Ovary (tissue), 9 donors: ENCODE measurements around the gene CCDC97. TPM values are rescaled to one million over a fixed set of nuclear protein-coding genes. Genes with fewer than 3 reads are reported as not detected.
A peak's percentile ranks its signal among the peaks of the same experiment; 100 is the strongest.

ENCODE experiments used
- DNase-seq, 5 donors: peaks; one replicate each; pipeline ENCODE4 v3.0.0-alpha.2; 2019 to 2020
- H3K27ac ChIP-seq, 2 donors: fragments of 200-600 bp; one replicate each; pipeline versions ENCODE4 v1.5.1 to v1.8.0; 2019 to 2022
- H3K27me3 ChIP-seq: fragments of 200-600 bp; one replicate; pipeline ENCODE4 v1.8.0; 2022
- H3K36me3 ChIP-seq: fragments of 200-600 bp; sonication (generic); one replicate; pipeline ENCODE4 v1.5.1; 2019
- H3K4me1 ChIP-seq: one replicate; pipeline ENCODE4 v1.8.1; 2013; ENCODE audit warnings: mild to moderate bottlenecking, moderate library complexity; ENCODE audit not compliant: insufficient read depth
- H3K4me3 ChIP-seq: fragments of 200-600 bp; sonication (generic); one replicate; pipeline ENCODE4 v1.5.1; 2017
- H3K9me3 ChIP-seq, 2 donors: fragments of 200-600 bp in 1 of 2; sonication (generic) in 1 of 2; one replicate each; pipeline versions ENCODE4 v1.5.1 to v1.8.1; 2013 to 2019; ENCODE audit warnings: mild to moderate bottlenecking in 1 of 2, moderate library complexity in 1 of 2
- EP300 ChIP-seq: sonication (generic); formaldehyde crosslinking; IDR thresholded peaks from one replicate; pipeline ENCODE4 v1.6.1; 2017; ENCODE audit warnings: antibody characterized with exemption
- POLR2A ChIP-seq: fragments of 450-650 bp; IDR thresholded peaks from one replicate; pipeline ENCODE4 v1.6.1; 2017; ENCODE audit warnings: antibody characterized with exemption, mild to moderate bottlenecking, moderate library complexity
- WGBS, 3 donors: extraction: QIAGEN DNeasy Blood & Tissue Kit in 1 of 3; methylation state at CpG; one replicate each; pipeline versions ENCODE4 v1.1.5 to v1.1.7; 2013 to 2017; 5-methylcytosine and 5-hydroxymethylcytosine counted together
- intact Hi-C, 4 donors: fragments of 100-400 bp; cut with DNase I; formaldehyde crosslinking; loops; one replicate each; pipeline versions ENCODE4 v1.11.0 to v1.15.1; 2022 to 2023
- polyA plus RNA-seq, 2 donors: library from polyadenylated mRNA; stranded (reverse); fragments of 200-250 nt in 1 of 2; fragments of 350-450 nt in 1 of 2; fragmentation: Illumina TruSeq in 1 of 2; extraction: RNeasy Lipid Tissue Mini Kit (QIAGEN cat#74804) in 1 of 2; gene quantifications; one replicate each; pipeline ENCODE4 v1.2.3, GENCODE V29; 2013 to 2014
- total RNA-seq, 7 donors: library from RNA; depleted of rRNA in 2 of 7; stranded (reverse); fragments of >200 nt in 2 of 7; fragmentation: NEBNext Ultra II Directional in 3 of 7; extraction: Animal tissue kit (Norgen Biotek cat#: 25700) in 3 of 7; gene quantifications; one replicate each; pipeline versions ENCODE4 v1.1.0 to v1.2.4, GENCODE V29; 2016 to 2023
- TF ChIP-seq, protein P1 (sequence below), 3 donors: fragments of 450-650 bp in 2 of 3; fragments of 200-600 bp in 1 of 3; IDR thresholded peaks; one replicate each; pipeline versions ENCODE4 v1.5.1 to v1.8.0; 2016 to 2022; ENCODE audit warnings: antibody characterized with exemption in 3 of 3, mild to moderate bottlenecking in 1 of 3
- donor health status: DM: no; HTN: no; CAD: no; lungs with moderate emphysema.
- donor health status: DM: no; HTN: no; CAD: no.
- donor health status: Bipolar disorder and iron deficiency.
- donor health status: DM: yes; HTN: yes; CAD: no.
- donor health status: DM: no; HTN: no; CAD: no.
- donor health status: DM: yes; HTN: yes; CAD: no.

The CCDC97 gene
- total and polyA plus RNA-seq, 9 donors, result 12.8 to 46.1 (median 29.5) TPM

DNA sequence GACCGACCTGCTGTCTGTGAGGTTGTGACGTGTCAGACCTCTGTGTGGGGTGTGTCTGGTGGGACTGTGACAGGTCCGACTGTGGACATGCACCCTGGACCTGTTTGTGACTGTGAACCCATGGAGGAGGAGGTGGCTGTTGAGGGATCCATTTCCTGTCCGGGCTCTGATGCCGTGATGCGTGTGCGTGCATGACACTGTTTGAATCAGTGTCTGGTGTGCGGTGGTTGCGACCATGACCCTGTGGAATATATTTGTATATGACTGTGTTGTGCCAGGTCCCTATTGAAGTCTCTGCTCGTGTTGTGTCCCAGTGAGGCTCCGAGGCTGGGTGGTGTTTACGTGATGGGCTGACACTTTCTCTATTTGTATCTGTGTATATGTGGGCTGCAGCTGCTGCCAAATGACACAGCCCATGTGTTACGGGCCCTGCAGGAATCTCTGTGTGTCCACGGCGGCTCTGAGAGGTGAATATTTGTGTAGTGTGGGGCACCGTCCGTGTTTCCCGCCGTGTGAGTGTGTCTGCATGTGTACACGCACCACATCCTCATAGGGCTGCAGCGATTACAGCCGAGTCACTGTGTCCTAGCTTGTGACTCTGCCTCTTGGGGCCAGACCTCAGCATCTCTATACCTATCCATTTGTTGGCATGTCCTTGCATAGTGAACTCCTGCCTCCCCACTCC, 18.3 kb downstream of the CCDC97 start:
- peaks cover 21% of the 10 kb centered on the region for H3K4me1 ChIP-seq

DNA sequence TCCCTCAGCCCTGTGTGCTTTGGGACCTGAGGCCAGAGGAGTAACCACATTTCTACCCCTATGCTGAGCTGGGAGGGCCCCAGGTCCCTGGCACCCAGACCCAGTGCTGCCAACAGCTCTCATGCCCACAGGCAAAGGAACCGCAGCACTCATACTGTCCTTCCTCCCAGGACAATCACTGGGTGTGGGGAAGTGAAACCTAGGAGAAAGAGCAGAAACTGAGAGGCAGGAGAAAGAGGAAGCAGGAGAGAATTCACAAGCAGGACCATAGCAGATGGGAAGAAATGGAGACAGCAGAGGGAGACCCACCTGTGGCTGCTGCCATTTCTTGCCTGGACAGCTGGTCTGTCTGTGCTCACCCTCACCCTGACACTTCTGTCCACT, 18.9 kb downstream of the CCDC97 start:
- TF ChIP-seq EP300 (no peak), POLR2A (no peak)
- TF ChIP-seq, protein P1, sequence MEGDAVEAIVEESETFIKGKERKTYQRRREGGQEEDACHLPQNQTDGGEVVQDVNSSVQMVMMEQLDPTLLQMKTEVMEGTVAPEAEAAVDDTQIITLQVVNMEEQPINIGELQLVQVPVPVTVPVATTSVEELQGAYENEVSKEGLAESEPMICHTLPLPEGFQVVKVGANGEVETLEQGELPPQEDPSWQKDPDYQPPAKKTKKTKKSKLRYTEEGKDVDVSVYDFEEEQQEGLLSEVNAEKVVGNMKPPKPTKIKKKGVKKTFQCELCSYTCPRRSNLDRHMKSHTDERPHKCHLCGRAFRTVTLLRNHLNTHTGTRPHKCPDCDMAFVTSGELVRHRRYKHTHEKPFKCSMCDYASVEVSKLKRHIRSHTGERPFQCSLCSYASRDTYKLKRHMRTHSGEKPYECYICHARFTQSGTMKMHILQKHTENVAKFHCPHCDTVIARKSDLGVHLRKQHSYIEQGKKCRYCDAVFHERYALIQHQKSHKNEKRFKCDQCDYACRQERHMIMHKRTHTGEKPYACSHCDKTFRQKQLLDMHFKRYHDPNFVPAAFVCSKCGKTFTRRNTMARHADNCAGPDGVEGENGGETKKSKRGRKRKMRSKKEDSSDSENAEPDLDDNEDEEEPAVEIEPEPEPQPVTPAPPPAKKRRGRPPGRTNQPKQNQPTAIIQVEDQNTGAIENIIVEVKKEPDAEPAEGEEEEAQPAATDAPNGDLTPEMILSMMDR (IDR thresholded peaks at IDR 0.05), result no peak
- Histone ChIP-seq H3K27ac (no peak overlapping the region), H3K36me3 (no peaks in the 10 kb centered on the region), H3K27me3 (no peaks in the 10 kb centered on the region), H3K9me3 (no peaks in the 10 kb centered on the region), H3K4me3 (no peak overlapping the region), H3K4me1 (peaks cover 18% of the 10 kb centered on the region)
- no peak for DNase-seq
- 88 to 95% (median 91%) methylated on average over 1 of the region's 1 CpG for WGBS, 3 donors
- intact Hi-C loops, result loop anchor here in 1 of 4 donors (10.0 kb wide), 1 partner anchor 106 kb away; the partner anchor contains the start of gene DMAC2

More for the DNA sequence above, 18.3 kb downstream of the CCDC97 start:
- TF ChIP-seq, protein P1 (IDR thresholded peaks at IDR 0.05), result no peak
- TF ChIP-seq POLR2A (no peak), EP300 (no peak)
- H3K4me3 ChIP-seq, result no peak overlapping the region
- H3K9me3 ChIP-seq, result no peaks in the 10 kb centered on the region
- H3K36me3 ChIP-seq, result no peaks in the 10 kb centered on the region
- no peaks in the 10 kb centered on the region for H3K27me3 ChIP-seq
- WGBS, 3 donors, result 71 to 80% (median 80%) methylated on average over 22 of the region's 22 CpGs
- intact Hi-C loops, result loop anchor here in 1 of 4 donors (10.0 kb wide), 1 partner anchor 107 kb away; the partner anchor contains the start of gene DMAC2
- no peak overlapping the region for H3K27ac ChIP-seq
- DNase-seq, result no peak

DNA sequence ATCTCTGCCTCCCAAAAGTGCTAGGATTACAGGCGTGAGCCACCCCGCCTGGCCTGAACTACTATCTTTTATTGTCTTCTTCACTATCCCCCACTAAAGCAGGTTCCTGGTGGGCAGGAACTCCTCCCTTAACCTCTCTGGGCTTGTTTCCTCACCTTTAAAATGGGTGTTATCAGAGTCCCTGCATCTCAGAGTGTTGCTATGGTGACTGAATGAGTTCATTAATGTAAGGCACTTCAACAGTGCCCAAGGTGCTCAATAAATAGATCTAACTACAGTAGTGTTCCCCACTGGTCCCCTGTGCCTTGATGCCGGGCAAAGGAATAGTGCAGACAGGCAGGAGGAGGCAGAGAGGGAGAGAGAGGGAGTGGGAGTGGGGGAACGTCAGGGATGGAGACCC, 20.5 kb downstream of the CCDC97 start:
- no peaks in the 10 kb centered on the region for H3K27me3 ChIP-seq
- H3K9me3 ChIP-seq, result no peaks in the 10 kb centered on the region
- TF ChIP-seq, protein P1 (IDR thresholded peaks at IDR 0.05), result no peak
- TF ChIP-seq EP300, result no peak
- H3K4me3 ChIP-seq, result no peak overlapping the region
- WGBS, 3 donors, result 86 to 96% (median 92%) methylated on average over 4 of the region's 4 CpGs
- intact Hi-C loops, result no loop called here
- H3K4me1 ChIP-seq, result peaks cover 5% of the 10 kb centered on the region
- no peak overlapping the region for H3K27ac ChIP-seq
- H3K36me3 ChIP-seq, result no peaks in the 10 kb centered on the region
- DNase-seq, result no peak

DNA sequence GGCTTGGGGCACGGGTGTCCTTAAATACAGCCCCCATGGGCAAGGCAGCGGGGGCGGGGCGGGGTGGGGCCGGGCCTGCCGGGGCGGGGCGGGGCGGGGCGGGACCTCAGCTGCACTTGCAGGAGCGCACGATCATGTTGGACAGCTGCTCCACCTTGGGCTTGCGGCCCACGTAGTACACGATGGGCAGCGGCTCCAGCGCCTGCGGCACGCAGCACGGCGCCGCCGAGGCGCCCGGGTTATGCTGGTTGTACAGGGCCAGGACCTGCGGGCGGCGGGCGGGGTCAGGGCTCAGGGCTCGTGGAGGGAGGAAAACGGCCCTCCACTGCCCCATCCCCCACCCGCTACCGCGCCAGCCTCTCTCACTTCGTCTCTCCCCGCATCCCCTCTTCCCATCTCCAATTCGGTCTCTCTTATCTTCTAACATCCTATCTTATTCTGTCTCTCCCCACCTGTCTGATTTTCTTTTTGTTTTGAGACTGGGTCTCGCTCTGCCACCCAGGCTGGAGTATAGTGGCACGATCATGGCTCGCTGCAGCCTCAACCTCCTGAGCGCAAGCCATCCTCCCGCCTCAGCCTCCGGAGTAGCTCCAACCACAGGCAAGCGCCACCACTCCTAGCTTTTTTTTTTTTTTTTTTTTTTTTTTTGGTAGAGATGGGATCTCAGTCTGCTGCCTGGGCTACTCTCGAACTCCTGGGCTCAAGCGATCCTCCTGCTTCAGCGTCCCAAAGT, 21.1 kb downstream of the CCDC97 start:
- Histone ChIP-seq H3K4me1 (peaks cover 2% of the 10 kb centered on the region), H3K36me3 (no peaks in the 10 kb centered on the region), H3K27ac (no peak overlapping the region), H3K4me3 (no peak overlapping the region), H3K9me3 (no peaks in the 10 kb centered on the region), H3K27me3 (no peaks in the 10 kb centered on the region)
- TF ChIP-seq, protein P1 (IDR thresholded peaks at IDR 0.05), result no peak
- no peak for TF ChIP-seq EP300
- TF ChIP-seq POLR2A, result no peak
- DNase-seq, result peak in 1 of 5 donors; percentile 23
- 74 to 83% (median 77%) methylated on average over 41 to 47 of the region's 47 CpGs for WGBS, 3 donors
- intact Hi-C loops, result no loop called here
